ENCODE measurements around the gene CMIP. TPM values are rescaled to one million over a fixed set of nuclear protein-coding genes. Genes with fewer than 3 reads are reported as not detected.

Gene CMIP
- total RNA-seq, 1 donor from 2014 or later, result 6.6 TPM

GRCh38 chr16:81571175-81571574, 126.6 kb downstream of the CMIP start:
- no peaks in the 10 kb centered on the region for H3K9me3 Mint-ChIP-seq
- H3K4me1 ChIP-seq, result no peaks in the 10 kb centered on the region
- no peak overlapping the region for H2AFZ ChIP-seq (replicated peaks)
- peaks cover 56% of the 10 kb centered on the region for H3K79me2 ChIP-seq (ENCODE audit: low read depth)
- no peak overlapping the region for H3K27ac Mint-ChIP-seq
- no peak overlapping the region for H3K4me3 ChIP-seq
- H3K9me3 ChIP-seq (ENCODE audit: low read depth), result no peaks in the 10 kb centered on the region
- DNase-seq (ENCODE audit: low spot score), result no peak
- no peak overlapping the region for H3K4me3 Mint-ChIP-seq
- no peak overlapping the region for H3K4me2 ChIP-seq
- no peak overlapping the region for H3K9ac ChIP-seq
- H4K20me1 ChIP-seq (ENCODE audit: low read depth), result peaks cover 92% of the 10 kb centered on the region
- no peaks in the 10 kb centered on the region for H3K36me3 ChIP-seq
- peaks cover 29% of the 10 kb centered on the region for H3K4me1 Mint-ChIP-seq
- TF ChIP-seq EZH2 (IDR thresholded peaks at IDR 0.05), result no peak
- TF ChIP-seq CTCF (IDR thresholded peaks at IDR 0.05), result no peak
- TF ChIP-seq EZH2phosphoT487 (IDR thresholded peaks at IDR 0.05), result no peak
- peaks cover 4% of the 10 kb centered on the region for H3K27me3 Mint-ChIP-seq (ENCODE audit: insufficient read depth, low read depth)
- H3K36me3 Mint-ChIP-seq, result peaks cover 3% of the 10 kb centered on the region
- no peaks in the 10 kb centered on the region for H3F3A ChIP-seq (ENCODE audit: low read depth)
- H3K27me3 ChIP-seq, result no peaks in the 10 kb centered on the region
- no peak overlapping the region for H3K27ac ChIP-seq

GRCh38 chr16:81571592-81572385, 127.2 kb downstream of the CMIP start:
- Mint-ChIP-seq H3K27me3 (ENCODE audit: insufficient read depth, low read depth) (peaks cover 4% of the 10 kb centered on the region), H3K9me3 (no peaks in the 10 kb centered on the region), H3K4me3 (no peak overlapping the region), H3K27ac (no peak overlapping the region), H3K4me1 (peaks cover 29% of the 10 kb centered on the region), H3K36me3 (peaks cover 3% of the 10 kb centered on the region)
- no peaks in the 10 kb centered on the region for H3K9me3 ChIP-seq (ENCODE audit: low read depth)
- no peak for DNase-seq (ENCODE audit: low spot score)
- H3K4me3 ChIP-seq, result no peak overlapping the region
- no peaks in the 10 kb centered on the region for H3K4me1 ChIP-seq
- TF ChIP-seq CTCF (IDR thresholded peaks at IDR 0.05) (no peak), EZH2 (IDR thresholded peaks at IDR 0.05) (no peak), EZH2phosphoT487 (IDR thresholded peaks at IDR 0.05) (no peak)
- no peaks in the 10 kb centered on the region for H3K27me3 ChIP-seq
- no peak overlapping the region for H3K27ac ChIP-seq
- H3K9ac ChIP-seq, result no peak overlapping the region
- H3K79me2 ChIP-seq (ENCODE audit: low read depth), result peaks cover 49% of the 10 kb centered on the region
- H3K36me3 ChIP-seq, result no peaks in the 10 kb centered on the region
- H2AFZ ChIP-seq (replicated peaks), result no peak overlapping the region
- H3K4me2 ChIP-seq, result no peak overlapping the region
- no peaks in the 10 kb centered on the region for H3F3A ChIP-seq (ENCODE audit: low read depth)
- peaks cover 86% of the 10 kb centered on the region for H4K20me1 ChIP-seq (ENCODE audit: low read depth)

- Histone ChIP-seq H3F3A (ENCODE audit: low read depth) (no peaks in the 10 kb centered on the region), H2AFZ (replicated peaks) (no peak overlapping the region), H3K4me1 (no peaks in the 10 kb centered on the region), H3K27me3 (no peaks in the 10 kb centered on the region), H3K4me3 (no peak overlapping the region), H3K9ac (no peak overlapping the region), H3K27ac (no peak overlapping the region), H3K4me2 (no peak overlapping the region), H3K36me3 (no peaks in the 10 kb centered on the region), H3K9me3 (ENCODE audit: low read depth) (no peaks in the 10 kb centered on the region), H3K79me2 (ENCODE audit: low read depth) (peaks cover 42% of the 10 kb centered on the region), H4K20me1 (ENCODE audit: low read depth) (peaks cover 78% of the 10 kb centered on the region)
- no peak overlapping the region for H3K4me3 Mint-ChIP-seq
- H3K4me1 Mint-ChIP-seq, result peaks cover 27% of the 10 kb centered on the region
- H3K27ac Mint-ChIP-seq, result no peak overlapping the region
- peaks cover 3% of the 10 kb centered on the region for H3K27me3 Mint-ChIP-seq (ENCODE audit: insufficient read depth, low read depth)
- no peaks in the 10 kb centered on the region for H3K9me3 Mint-ChIP-seq
- peaks cover 3% of the 10 kb centered on the region for H3K36me3 Mint-ChIP-seq
- DNase-seq (ENCODE audit: low spot score), result no peak
- TF ChIP-seq EZH2 (IDR thresholded peaks at IDR 0.05), result no peak
- no peak for TF ChIP-seq EZH2phosphoT487 (IDR thresholded peaks at IDR 0.05)
- no peak for TF ChIP-seq CTCF (IDR thresholded peaks at IDR 0.05)
Observed at GRCh38 chr16:81572386-81573144, 128.0 kb downstream of the CMIP start.

Measured in neural progenitor cell (in vitro differentiated cells).